Ramos (cell line): ENCODE measurements around the gene NR1H4.
"Not testable (repeated sequence)": the region's sequence is repeated elsewhere in the genome, so short reads cannot be mapped to it uniquely, and the experiment has no call there.

Source experiments
- in situ Hi-C: fragments of 300-500 bp; cut with MboI; formaldehyde crosslinking; loops from one replicate; pipeline ENCODE4 v1.14.3; 2022; ENCODE audit warnings: low sequenced_read_pairs; ENCODE audit not compliant: unreplicated experiment

The NR1H4 gene

DNA sequence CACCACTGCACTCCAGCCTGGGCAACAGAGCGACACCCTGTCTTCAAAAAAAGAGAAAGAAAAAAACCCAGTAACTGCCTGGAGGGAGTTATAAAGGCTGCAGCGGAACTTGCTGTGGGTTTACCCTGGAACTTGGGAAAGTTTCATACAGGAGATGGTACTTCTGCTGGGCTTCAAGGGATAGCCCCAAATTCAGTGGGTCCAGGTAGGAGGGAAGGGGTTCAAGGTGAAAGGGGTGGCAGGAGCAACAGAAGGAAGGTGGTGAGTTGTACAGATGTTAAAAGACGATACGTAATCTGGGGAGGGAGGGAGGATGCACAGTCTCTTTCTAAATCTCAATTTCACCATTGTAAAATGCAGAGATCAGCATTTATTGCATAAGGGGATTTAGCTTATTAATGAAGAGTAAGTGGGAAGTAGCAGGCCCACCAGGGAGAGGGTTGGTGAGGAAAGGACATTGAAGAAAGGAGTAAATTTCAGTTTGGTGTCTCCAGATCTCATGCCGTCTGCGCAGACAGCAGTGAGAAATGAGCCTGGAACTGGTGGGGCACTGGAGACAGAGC is 91.3 kb downstream of the NR1H4 start:
- in situ Hi-C loops = loop anchor here (25.0 kb wide), 1 partner anchor 328 kb away; no protein-coding TSS in a partner anchor

- in situ Hi-C loops = loop anchor here (25.0 kb wide), 1 partner anchor 329 kb away; no protein-coding TSS in a partner anchor
Observed at GRCh38 chr12:100565987-100566545, 92.4 kb downstream of the NR1H4 start.

DNA sequence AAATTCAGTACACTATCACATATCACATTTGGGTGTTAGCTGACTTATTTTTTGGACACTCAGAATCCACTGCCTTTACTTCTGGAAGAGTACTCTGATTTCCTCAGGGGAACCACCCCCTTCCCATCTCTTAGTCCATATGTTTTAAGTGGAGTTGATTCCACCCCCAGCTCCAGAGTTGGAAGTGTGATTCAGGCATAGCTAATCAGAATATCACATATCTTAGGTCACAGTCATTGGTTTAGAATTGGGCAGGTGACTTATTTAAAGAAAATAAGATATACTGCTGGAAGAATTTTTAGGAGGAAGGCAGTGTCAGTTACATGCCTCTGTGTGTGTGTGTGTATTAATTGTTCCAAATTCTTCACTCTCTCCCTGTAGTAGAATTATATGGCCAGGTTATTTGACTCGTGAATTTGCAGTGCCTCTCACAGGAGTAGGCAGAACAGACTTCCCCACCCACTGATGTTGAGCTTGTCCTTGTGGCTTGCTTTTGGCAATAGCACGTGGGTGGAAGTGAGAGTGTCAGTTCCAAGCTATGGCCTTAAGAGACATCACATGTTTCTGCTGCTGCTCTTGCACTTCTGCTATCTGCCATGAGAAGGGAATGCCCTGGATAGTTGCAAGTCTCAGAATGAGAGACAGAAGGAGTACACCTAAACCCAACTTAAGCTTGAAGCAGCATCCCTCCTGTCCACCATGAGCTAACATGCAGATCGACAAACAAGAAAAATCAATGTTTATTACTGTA is 93.4 kb downstream of the NR1H4 start:
- in situ Hi-C loops = loop anchor here (25.0 kb wide), 1 partner anchor 330 kb away; no protein-coding TSS in a partner anchor

- in situ Hi-C loops = loop anchor here (25.0 kb wide), 1 partner anchor 331 kb away; no protein-coding TSS in a partner anchor
Observed at GRCh38 chr12:100567945-100568344, 94.3 kb downstream of the NR1H4 start.

GRCh38 chr12:100572184-100572583 is 98.5 kb downstream of the NR1H4 start:
- in situ Hi-C loops = loop anchor here (25.0 kb wide), 1 partner anchor 335 kb away; no protein-coding TSS in a partner anchor

DNA sequence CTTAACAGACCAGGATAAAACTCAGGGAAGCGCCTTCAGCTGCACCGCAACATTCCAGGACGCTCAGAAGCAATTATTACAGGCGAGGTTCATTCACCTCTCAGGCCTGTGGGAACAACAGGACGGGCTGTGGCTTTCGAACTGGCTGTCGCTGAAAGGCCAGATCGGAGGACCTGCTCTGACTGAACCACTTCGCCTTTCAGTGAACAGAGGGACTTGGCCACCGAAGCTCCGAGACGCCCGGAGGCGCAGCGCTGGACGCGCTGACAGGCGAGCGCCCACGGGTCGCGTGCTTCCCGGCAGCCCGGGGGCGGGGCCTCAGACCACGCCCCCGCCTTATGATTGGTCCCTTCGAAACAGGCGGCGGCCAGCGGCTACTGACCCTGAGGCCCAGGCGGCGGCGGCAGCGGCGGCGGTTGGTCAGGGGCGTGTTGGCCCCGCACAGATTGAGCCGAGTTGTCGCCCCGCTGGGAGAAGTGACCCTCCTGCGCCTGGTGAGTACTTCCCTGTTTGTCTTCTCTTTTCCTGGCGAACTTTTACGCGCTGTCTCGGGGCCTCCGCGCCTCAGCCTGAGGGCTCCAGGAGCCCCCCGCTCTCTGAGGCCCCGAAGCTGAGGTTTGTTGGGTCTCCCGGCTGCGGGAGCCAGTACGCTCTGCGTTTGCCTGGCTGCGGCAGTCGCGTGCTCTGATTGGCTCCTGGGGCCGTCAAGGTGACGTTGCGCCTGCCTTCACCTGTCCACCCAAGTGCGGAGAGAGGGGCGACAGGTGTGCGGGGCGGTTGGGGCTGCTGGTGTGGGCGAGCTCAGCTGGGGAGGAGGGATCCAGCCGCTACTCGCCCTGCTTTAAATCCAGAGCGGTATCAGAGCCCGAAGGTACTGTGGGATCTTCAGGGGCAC is 99.9 kb downstream of the NR1H4 start, which contains the start of gene GAS2L3:
TSS of gene GAS2L3 (plus strand) at position 393 of the 895 bp plus-strand sequence. CDS start 21,221 bp downstream, outside the sequence.
- in situ Hi-C loops = loop anchor here (25.0 kb wide), 1 partner anchor 336 kb away; no protein-coding TSS in a partner anchor

DNA sequence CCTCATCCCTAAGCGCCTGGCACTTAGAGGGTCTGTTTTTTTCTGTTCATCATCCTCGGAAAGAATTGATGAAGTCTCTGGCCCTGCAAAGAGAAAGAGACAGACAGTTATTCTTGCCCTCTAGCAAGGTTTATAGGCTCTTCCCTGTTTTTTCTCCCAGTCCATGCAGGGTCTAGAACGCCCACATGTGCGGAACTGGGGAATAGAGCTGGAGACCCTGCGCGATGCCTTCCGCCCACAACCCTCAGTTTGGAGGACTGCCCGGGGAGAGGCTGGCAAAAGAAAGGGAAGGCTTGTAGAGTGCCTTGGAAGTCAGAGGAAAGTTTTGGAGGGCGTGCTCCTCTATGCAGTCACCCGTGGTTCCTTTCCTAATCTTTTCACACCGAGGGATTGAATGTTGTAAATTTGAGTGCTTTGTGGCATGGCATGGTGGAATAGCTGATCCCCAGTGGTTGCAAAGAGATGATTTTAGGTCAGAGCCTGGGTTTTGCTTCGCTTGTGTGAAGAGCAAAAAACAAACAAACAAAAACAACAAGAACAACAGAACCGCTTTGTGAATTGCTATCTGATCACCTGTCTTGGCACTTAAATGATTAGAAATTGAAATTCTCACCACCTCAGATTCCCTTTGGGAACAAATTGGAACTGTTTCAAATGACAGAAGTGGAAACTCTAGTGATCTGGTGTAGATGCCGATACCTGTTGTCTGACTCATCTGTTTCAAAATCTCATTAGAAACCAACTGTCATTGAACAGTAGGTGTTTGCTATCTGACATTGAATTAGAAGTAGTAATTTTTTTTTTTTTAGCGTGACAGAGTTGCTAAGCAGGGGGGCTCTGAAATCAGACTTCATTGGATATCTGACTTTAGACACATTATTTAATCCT is 100.8 kb downstream of the NR1H4 start:
- in situ Hi-C loops = loop anchor here (25.0 kb wide), 1 partner anchor 337 kb away; no protein-coding TSS in a partner anchor

DNA sequence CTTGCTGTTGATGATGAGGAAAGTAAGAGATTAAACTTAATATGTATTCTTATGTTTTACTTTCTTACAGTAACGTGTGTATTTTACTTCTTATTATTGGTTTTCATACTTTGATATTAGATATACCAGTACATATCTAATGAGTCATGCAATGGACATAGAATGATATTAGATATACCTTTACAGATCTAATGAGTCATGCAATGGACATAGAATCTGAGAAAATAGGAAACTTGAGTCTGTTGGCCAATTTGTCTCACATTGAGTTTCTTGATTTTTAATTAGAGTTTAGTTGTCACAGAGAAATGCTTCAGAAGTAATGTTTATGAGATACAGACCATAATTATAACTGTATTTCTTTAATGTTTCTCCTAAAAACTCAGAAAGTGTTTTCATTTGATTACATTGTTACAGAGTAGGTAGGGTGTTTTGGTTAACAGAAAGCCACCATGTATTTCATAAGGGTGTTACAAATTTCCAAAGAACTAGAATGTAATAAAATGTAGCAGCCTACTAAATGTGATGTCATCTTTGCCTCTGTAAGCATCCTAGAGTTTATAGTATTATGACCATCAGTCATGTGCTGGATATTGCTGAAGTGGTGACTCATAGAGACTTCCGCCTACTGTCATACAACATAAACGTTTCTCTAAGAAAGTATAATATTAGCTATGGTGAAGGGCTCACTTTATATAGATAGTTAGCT is 102.8 kb downstream of the NR1H4 start:
- in situ Hi-C loops = no loop called here

- in situ Hi-C loops = no loop called here
Observed at GRCh38 chr12:100578923-100579322, 105.3 kb downstream of the NR1H4 start.

GRCh38 chr12:100579844-100580243 is 106.2 kb downstream of the NR1H4 start:
- in situ Hi-C loops = no loop called here

DNA sequence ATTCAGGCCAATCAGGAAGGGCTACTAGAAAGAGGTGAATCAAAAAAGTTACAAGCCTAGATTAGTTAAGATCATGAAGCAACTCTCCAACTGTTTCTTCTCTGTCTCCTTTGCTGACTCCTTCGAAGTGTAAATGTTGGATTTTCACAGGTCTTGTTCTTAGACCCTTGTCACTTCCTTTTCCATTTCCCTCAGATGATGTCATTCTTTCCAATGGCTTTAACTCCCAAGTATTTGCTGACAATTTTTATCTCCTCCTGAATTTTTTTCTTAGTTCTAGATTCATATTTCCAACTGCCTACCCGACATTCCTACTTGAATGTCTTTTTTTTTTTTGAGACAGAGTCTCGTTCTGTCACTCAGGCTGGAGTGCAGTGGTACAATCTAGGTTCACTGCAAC is 110.6 kb downstream of the NR1H4 start:
- in situ Hi-C loops = no loop called here

DNA sequence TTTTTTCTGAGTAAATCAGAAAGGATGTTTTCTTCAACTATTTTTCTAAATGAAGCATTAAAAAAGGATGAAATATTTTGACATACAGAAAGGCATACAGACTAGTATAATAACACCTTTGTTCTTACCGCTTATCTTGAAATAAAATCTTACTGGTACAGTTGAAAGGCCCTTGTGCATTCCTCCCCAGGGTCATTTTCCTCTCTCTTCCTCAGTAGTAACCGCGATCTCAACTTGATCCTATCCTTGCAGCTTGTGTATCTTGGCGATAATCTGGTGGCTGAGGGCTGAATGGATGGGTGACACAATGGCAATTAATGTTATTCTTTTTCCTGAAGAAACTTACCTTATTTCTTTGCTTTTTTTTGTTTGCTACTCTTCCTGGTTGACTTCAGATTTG is 118.3 kb downstream of the NR1H4 start:
- in situ Hi-C loops = no loop called here

GRCh38 chr12:100593490-100593889 is 119.8 kb downstream of the NR1H4 start:
- in situ Hi-C loops = no loop called here

GRCh38 chr12:100601626-100602025 is 128.0 kb downstream of the NR1H4 start:
- in situ Hi-C loops = no loop called here

GRCh38 chr12:100602997-100603396 is 129.3 kb downstream of the NR1H4 start:
- in situ Hi-C loops = not testable (repeated sequence)

DNA sequence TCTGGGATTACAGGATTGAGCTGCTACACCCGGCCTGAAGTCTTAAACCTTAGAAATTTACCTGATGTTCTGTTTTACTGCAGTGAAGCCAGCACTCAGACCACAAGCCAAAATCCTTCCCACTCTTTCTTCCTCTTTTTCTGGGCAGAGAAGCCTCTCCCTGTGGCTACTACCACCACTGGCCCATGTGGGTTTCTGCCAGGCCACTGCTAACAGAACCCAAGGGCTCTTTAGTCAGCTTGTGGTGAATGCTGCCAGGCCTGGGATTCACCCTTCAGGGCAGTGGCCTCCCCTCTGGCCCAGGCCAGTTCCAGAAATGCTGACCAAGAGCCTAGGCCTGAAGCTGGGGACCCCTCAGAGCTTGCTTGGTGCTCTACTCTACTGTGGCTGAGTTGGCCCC is 135.1 kb downstream of the NR1H4 start:
- in situ Hi-C loops = no loop called here

DNA sequence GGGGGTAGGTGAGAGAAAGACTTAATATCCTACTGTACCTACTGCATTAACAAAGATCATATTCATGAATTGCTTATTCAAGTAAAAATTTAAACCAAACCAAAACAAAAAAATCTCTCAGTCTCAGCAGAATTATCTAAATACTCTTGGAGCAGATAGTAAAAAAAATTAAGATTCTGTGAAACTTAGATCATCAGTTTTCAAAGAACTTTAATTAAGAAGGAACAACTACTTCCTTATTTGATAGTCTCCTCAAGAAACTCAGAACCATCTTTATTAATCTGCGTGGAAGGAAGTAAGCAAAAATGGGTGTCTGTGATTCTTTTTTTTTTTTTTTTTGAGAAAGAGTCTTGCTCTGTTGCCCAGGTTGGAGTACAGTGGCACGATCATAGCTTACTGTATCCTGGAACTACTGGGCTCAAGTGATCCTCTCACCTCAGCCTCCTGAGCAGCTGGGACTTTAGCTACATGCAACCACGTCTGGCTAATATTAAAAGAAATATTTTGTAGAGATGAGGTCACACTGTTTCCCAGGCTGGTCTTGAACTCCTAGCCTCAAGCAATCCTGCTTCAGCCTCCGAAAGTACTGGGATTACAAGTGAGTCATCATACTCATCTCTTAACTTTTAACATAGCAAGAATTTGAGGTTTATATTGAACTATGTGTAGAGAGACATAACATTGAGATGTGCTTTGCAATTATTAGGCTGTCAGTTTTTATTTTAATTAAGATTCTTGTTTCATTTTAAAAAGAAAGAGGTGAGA is 137.2 kb downstream of the NR1H4 start:
- in situ Hi-C loops = no loop called here

- in situ Hi-C loops = no loop called here
Observed at GRCh38 chr12:100612606-100613005, 138.9 kb downstream of the NR1H4 start.
